H9 (cell line): ENCODE data around the gene CBX3. TPM values are rescaled to one million over a fixed set of nuclear protein-coding genes. Genes with fewer than 3 reads are reported as not detected.
"Not testable (repeated sequence)": the region's sequence is repeated elsewhere in the genome, so short reads cannot be mapped to it uniquely, and the experiment has no call there.

Experiments used
- DNase-seq: peaks from one replicate; pipeline ENCODE4 v3.0.0-alpha.2; 2017
- H2AFZ ChIP-seq: one replicate; pipeline ENCODE4 v1.6.1; 2013; ENCODE audit warnings: mild to moderate bottlenecking, low read length, control low read depth, moderate library complexity
- H2AK5ac ChIP-seq: 2 replicates; pipeline ENCODE4 v1.6.1; 2013; ENCODE audit warnings: low read length, control low read depth, mixed read lengths; ENCODE audit not compliant: insufficient read length
- H2BK120ac ChIP-seq: one replicate; pipeline ENCODE4 v1.6.1; 2013; ENCODE audit warnings: low read depth, mild to moderate bottlenecking, low read length, control low read depth, inconsistent platforms; ENCODE audit not compliant: poor library complexity, severe bottlenecking
- H2BK12ac ChIP-seq: 2 replicates; pipeline ENCODE4 v1.6.1; 2013; ENCODE audit warnings: low read length, control low read depth, mixed read lengths, low read depth; ENCODE audit not compliant: insufficient read length
- H2BK15ac ChIP-seq: 2 replicates; pipeline ENCODE4 v1.6.1; 2013; ENCODE audit warnings: low read depth, low read length, control low read depth
- H2BK20ac ChIP-seq: one replicate; pipeline ENCODE4 v1.6.1; 2013; ENCODE audit warnings: low read depth, mild to moderate bottlenecking, low read length, control low read depth, inconsistent platforms; ENCODE audit not compliant: poor library complexity, severe bottlenecking
- H2BK5ac ChIP-seq: 2 replicates; pipeline ENCODE4 v1.6.1; 2013; ENCODE audit warnings: low read length, control low read depth, mixed read lengths; ENCODE audit not compliant: insufficient read length
- H3K14ac ChIP-seq: 2 replicates; pipeline ENCODE4 v1.6.1; 2013; ENCODE audit warnings: low read length, control low read depth; ENCODE audit not compliant: insufficient read depth
- H3K18ac ChIP-seq: 2 replicates; pipeline ENCODE4 v1.6.1; 2013; ENCODE audit warnings: low read depth, mild to moderate bottlenecking, mixed read lengths, low read length, control low read depth; ENCODE audit not compliant: insufficient read length
- H3K23ac ChIP-seq: 2 replicates; pipeline ENCODE4 v1.6.1; 2013; ENCODE audit warnings: low read length, control low read depth, mixed read lengths, low read depth; ENCODE audit not compliant: insufficient read length
- H3K23me2 ChIP-seq: 2 replicates; pipeline ENCODE4 v1.6.1; 2013; ENCODE audit warnings: low read depth, mild to moderate bottlenecking, mixed read lengths, low read length, control low read depth; ENCODE audit not compliant: insufficient read length, poor library complexity, severe bottlenecking
- H3K27ac ChIP-seq: 2 replicates; pipeline ENCODE4 v1.5.1; 2013; ENCODE audit warnings: low read length, control low read depth, mixed read lengths, low read depth; ENCODE audit not compliant: insufficient read length
- H3K27me3 ChIP-seq: 2 replicates; pipeline ENCODE4 v1.6.1; 2013; ENCODE audit warnings: low read length, control low read depth, inconsistent platforms; ENCODE audit not compliant: insufficient read depth
- H3K4ac ChIP-seq: 2 replicates; pipeline ENCODE4 v1.6.1; 2013; ENCODE audit warnings: low read depth, mild to moderate bottlenecking, control low read depth, inconsistent platforms, low read length, moderate library complexity
- H3K4me1 ChIP-seq: 2 replicates; pipeline ENCODE4 v1.6.1; 2013; ENCODE audit warnings: low read length, control low read depth, inconsistent platforms; ENCODE audit not compliant: insufficient read depth
- H3K4me2 ChIP-seq: 2 replicates; pipeline ENCODE4 v1.6.1; 2013; ENCODE audit warnings: low read length, control low read depth, mixed read lengths; ENCODE audit not compliant: insufficient read length, insufficient read depth
- H3K56ac ChIP-seq: 2 replicates; pipeline ENCODE4 v1.6.1; 2013; ENCODE audit warnings: low read depth, mild to moderate bottlenecking, mixed read lengths, low read length, control low read depth; ENCODE audit not compliant: insufficient read length
- H3K79me1 ChIP-seq: 2 replicates; pipeline ENCODE4 v1.6.1; 2013; ENCODE audit warnings: low read depth, mild to moderate bottlenecking, moderate library complexity, low read length, control low read depth, inconsistent platforms; ENCODE audit not compliant: insufficient read depth, poor library complexity, severe bottlenecking
- H3K79me2 ChIP-seq: 2 replicates; pipeline ENCODE4 v1.6.1; 2013; ENCODE audit warnings: low read length, control low read depth, inconsistent platforms; ENCODE audit not compliant: insufficient read depth
- H3K9ac ChIP-seq: 2 replicates; pipeline ENCODE4 v1.6.1; 2013; ENCODE audit warnings: low read length, control low read depth, mixed read lengths; ENCODE audit not compliant: insufficient read length; ENCODE audit errors: extremely low read depth
- H3K9me3 ChIP-seq: one replicate; pipeline ENCODE4 v1.6.1; 2013; ENCODE audit warnings: low read depth, low read length, inconsistent platforms; ENCODE audit not compliant: control insufficient read depth
- H3T11ph ChIP-seq: one replicate; pipeline ENCODE4 v1.6.1; 2013; ENCODE audit warnings: mild to moderate bottlenecking, low read length, control low read depth, inconsistent platforms
- H4K20me1 ChIP-seq: one replicate; pipeline ENCODE4 v1.6.1; 2013; ENCODE audit not compliant: control insufficient read depth, insufficient read length, insufficient read depth
- H4K5ac ChIP-seq: 2 replicates; pipeline ENCODE4 v1.6.1; 2013; ENCODE audit warnings: low read depth, mild to moderate bottlenecking, mixed read lengths, low read length, control low read depth; ENCODE audit not compliant: insufficient read length
- H4K8ac ChIP-seq: replicated peaks from 2 replicates; pipeline ENCODE4 v1.6.1; 2013; ENCODE audit warnings: low read length, control low read depth, mixed read lengths, low read depth; ENCODE audit not compliant: insufficient read length
- H4K91ac ChIP-seq: 2 replicates; pipeline ENCODE4 v1.6.1; 2013; ENCODE audit warnings: low read depth, mild to moderate bottlenecking, moderate library complexity, mixed read lengths, low read length, control low read depth; ENCODE audit not compliant: insufficient read length
- H3K27ac Mint-ChIP-seq, 3 experiments: 2 replicates in 2 of 3; 3 replicates in 1 of 3; pipeline ENCODE4 v1.8.0; 2020 to 2021; ENCODE audit warnings: mixed read lengths in 3 of 3, mild to moderate bottlenecking in 1 of 3, moderate library complexity in 1 of 3
- H3K27me3 Mint-ChIP-seq: 2 replicates; pipeline ENCODE4 v1.8.0; 2021; ENCODE audit warnings: low read depth, mild to moderate bottlenecking, moderate library complexity, mixed read lengths
- H3K36me3 Mint-ChIP-seq, 3 experiments: 2 replicates in 2 of 3; 3 replicates in 1 of 3; pipeline ENCODE4 v1.8.0; 2020 to 2021; ENCODE audit warnings: low read depth in 3 of 3, mixed read lengths in 3 of 3; ENCODE audit not compliant: insufficient read depth in 1 of 3
- H3K4me1 Mint-ChIP-seq, 2 experiments: 2 replicates each; pipeline ENCODE4 v1.8.0; 2020; ENCODE audit warnings: mixed read lengths in 2 of 2
- H3K4me3 Mint-ChIP-seq, 2 experiments: 2 replicates in 1 of 2; 3 replicates in 1 of 2; pipeline ENCODE4 v1.8.0; 2020 to 2021; ENCODE audit warnings: mild to moderate bottlenecking in 2 of 2, mixed read lengths in 2 of 2, moderate library complexity in 1 of 2
- H3K9me3 Mint-ChIP-seq, 2 experiments: 2 replicates in 1 of 2; 3 replicates in 1 of 2; pipeline ENCODE4 v1.8.0; 2020; ENCODE audit warnings: mild to moderate bottlenecking in 2 of 2, mixed read lengths in 2 of 2, moderate library complexity in 1 of 2
- CTCF ChIP-seq: fragments of 200-600 bp; sonication (generic); conservative IDR thresholded peaks from 3 replicates; pipeline ENCODE4 v1.8.0; 2021; ENCODE audit warnings: antibody characterized with exemption, mild to moderate bottlenecking
- WGBS: extraction: QIAGEN DNeasy Blood & Tissue Kit; methylation state at CpG from one replicate; pipeline ENCODE4 v1.1.7; 2013; ENCODE audit warnings: missing lambda C conversion rate, low lambda C conversion rate, mixed read lengths; ENCODE audit not compliant: insufficient read length; ENCODE audit errors: extremely low coverage; 5-methylcytosine and 5-hydroxymethylcytosine counted together
- total RNA-seq: library from RNA; stranded (reverse); gene quantifications from 2 replicates; pipeline ENCODE4 v1.2.1, GENCODE V29; 2021

Gene CBX3
- total RNA-seq, 1 experiment from 2014 or later: 288 TPM

- no peak overlapping the region for H4K5ac ChIP-seq
- peaks cover 12% of the 10 kb centered on the region for H3K79me1 ChIP-seq
- WGBS: no CpG with 5 or more reads among the region's 1 CpG
- no peak overlapping the region for H3K56ac ChIP-seq
- no peak overlapping the region for H2BK5ac ChIP-seq
- no peaks in the 10 kb centered on the region for H3K9me3 ChIP-seq
- no peak overlapping the region for H3K4ac ChIP-seq
- peaks cover 35% of the 10 kb centered on the region for H3K79me2 ChIP-seq
- no peak overlapping the region for H3K14ac ChIP-seq
- H3K23ac ChIP-seq: no peak overlapping the region
- no peak overlapping the region for H2AK5ac ChIP-seq
- H3K9ac ChIP-seq: no peak overlapping the region
- peaks cover 4% of the 10 kb centered on the region; the same call in 1 of the 2 replicates for H3K4me1 ChIP-seq
- no peak for DNase-seq
- H3K18ac ChIP-seq: no peak overlapping the region
- no peak for TF ChIP-seq CTCF
- Mint-ChIP-seq H3K27me3 (0 out of 2 replicates have a peak, but pooled peaks cover under 1% of the 10 kb centered on the region), H3K9me3 (peaks cover 6 to 39% of the 10 kb centered on the region in 2 experiments), H3K36me3 (peaks cover 33 to 68% (median 38%) of the 10 kb centered on the region in 3 experiments), H3K4me1 (peaks cover 4 to 10% of the 10 kb centered on the region in 2 experiments), H3K4me3 (no peak overlapping the region), H3K27ac (no peak overlapping the region)
- no peak overlapping the region for H2BK20ac ChIP-seq
- H3T11ph ChIP-seq: no peak overlapping the region
- H4K8ac ChIP-seq: no peak overlapping the region
- H2BK15ac ChIP-seq: no peak overlapping the region
- no peaks in the 10 kb centered on the region for H3K27me3 ChIP-seq
- no peaks in the 10 kb centered on the region for H3K23me2 ChIP-seq
- H3K27ac ChIP-seq: no peak overlapping the region
- H3K4me2 ChIP-seq: no peak overlapping the region
- no peak overlapping the region for H2AFZ ChIP-seq
- no peaks in the 10 kb centered on the region for H4K20me1 ChIP-seq
- H4K91ac ChIP-seq: no peak overlapping the region
- no peak overlapping the region for H2BK120ac ChIP-seq
- no peak overlapping the region for H2BK12ac ChIP-seq
Measured at GRCh38 chr7:26172048-26172447, 29.5 kb upstream of the CBX3 start.

GRCh38 chr7:26175903-26176302, 25.6 kb upstream of the CBX3 start:
- not testable (repeated sequence) for H3K9me3 ChIP-seq, H3K4me1 Mint-ChIP-seq, H2BK120ac ChIP-seq, H3K4me2 ChIP-seq, H4K20me1 ChIP-seq, H3K4me1 ChIP-seq, H3K27me3 ChIP-seq, H4K8ac ChIP-seq, H2AK5ac ChIP-seq, DNase-seq, H2AFZ ChIP-seq, H3K79me1 ChIP-seq, H4K91ac ChIP-seq, H3K9ac ChIP-seq, H3K27ac Mint-ChIP-seq, H3K4me3 Mint-ChIP-seq, H3K27ac ChIP-seq, H3K18ac ChIP-seq, H3T11ph ChIP-seq, H2BK15ac ChIP-seq, H2BK5ac ChIP-seq, H3K23ac ChIP-seq, H3K14ac ChIP-seq, H3K27me3 Mint-ChIP-seq, H2BK20ac ChIP-seq, H3K4ac ChIP-seq, H4K5ac ChIP-seq, H2BK12ac ChIP-seq, H3K56ac ChIP-seq, H3K23me2 ChIP-seq
- peaks cover 18% of the 10 kb centered on the region; the same call in 1 of the 2 replicates for H3K79me2 ChIP-seq
- no CpG with 5 or more reads among the region's 4 CpGs for WGBS
- H3K36me3 Mint-ChIP-seq: peaks cover 52 to 81% (median 54%) of the 10 kb centered on the region in 3 experiments
- H3K9me3 Mint-ChIP-seq: peaks cover 10 to 42% of the 10 kb centered on the region in 2 experiments
